ENCODE measurements around the gene PRELID3B.

PRELID3B gene
- 44.6 to 107 (median 69.1) reads per million in 17 experiments for total RNA-seq

DNA sequence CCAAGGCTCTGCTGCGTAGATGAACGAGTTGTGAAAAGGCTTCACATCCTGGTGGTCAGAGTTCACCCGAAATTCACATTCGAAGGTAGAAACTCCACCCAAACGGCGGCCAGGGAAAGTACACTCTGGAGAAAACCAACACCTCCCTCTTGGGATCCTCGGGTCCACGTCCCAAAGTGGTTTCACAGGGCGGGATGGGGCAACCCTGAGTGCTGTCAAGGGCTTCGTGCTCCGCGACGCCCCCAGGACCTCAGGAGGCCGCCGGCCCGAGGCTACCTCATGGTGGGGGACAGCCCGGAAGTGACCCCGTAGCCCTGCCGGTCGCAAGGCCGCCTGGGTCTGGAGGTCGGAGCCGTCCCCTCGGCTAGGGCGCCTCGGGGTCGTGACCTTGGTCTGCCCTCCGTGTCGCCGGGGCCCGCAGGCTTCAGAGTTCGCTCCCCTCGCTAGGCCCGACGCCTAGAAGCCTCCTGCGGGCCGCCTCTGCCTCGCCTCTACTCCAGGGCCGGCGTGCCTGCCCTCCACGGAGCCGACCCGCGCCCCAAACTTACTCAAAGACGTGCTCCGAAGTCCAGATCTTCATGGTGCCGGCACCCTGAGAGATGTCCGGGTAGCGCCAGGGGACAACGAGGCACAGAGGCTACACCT, at the start of gene PRELID3B:
Gene PRELID3B, minus strand, starts transcription at position 636 of the 645 bp plus-strand sequence. Its CDS starts 56 bp downstream, at position 580.
- DNase-seq, result no peak

DNA sequence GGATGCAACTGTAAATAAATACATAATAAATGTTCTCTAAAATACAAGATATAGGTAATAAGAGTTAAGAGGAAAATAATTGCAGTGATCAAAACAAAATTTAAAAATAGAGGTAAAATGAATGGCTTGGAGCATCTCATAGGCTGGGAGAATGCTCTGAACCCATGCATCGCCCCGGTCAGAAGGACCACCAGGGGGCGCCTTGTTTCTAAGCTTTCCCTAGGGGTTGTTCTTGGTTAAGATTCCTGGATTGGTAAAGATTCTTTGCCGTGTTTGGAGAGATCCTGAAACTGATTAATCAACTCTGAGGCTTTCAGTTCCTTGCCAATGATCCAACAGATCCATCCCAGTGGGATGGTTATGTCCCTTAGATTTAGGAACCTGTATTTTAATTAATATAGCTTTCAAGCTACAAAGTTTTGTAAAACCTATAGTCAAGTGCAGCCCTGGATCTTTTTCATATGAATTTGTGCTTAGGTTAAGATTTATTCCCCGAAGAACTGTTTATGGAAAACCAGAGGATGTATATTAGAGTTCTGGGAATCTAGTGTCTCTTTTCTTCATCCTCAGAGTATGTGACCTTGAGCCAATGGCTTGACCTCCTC, 45.3 kb upstream of the PRELID3B start:
- DNase-seq, result peak; percentile 82 to 93 (median 90)

DNA sequence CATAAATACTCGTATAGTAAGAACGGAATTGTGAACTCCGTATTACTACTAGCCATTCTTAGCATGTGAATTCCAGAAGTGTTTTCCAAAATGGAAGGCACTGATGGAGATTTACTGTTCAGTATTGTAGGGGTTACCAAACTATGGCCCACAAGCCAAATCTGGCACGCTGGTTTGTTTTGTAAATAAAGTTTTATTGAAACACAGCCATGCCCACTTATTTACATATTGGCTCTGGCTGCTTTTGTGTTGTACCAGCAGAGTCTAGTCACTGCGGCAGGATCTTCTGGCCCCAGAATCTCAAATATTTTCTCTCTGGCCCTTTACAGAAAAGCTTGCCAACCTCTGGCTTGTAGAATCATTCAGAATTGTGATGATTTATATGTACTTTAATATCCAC, 44.3 kb upstream of the PRELID3B start:
- no peak for DNase-seq

DNA sequence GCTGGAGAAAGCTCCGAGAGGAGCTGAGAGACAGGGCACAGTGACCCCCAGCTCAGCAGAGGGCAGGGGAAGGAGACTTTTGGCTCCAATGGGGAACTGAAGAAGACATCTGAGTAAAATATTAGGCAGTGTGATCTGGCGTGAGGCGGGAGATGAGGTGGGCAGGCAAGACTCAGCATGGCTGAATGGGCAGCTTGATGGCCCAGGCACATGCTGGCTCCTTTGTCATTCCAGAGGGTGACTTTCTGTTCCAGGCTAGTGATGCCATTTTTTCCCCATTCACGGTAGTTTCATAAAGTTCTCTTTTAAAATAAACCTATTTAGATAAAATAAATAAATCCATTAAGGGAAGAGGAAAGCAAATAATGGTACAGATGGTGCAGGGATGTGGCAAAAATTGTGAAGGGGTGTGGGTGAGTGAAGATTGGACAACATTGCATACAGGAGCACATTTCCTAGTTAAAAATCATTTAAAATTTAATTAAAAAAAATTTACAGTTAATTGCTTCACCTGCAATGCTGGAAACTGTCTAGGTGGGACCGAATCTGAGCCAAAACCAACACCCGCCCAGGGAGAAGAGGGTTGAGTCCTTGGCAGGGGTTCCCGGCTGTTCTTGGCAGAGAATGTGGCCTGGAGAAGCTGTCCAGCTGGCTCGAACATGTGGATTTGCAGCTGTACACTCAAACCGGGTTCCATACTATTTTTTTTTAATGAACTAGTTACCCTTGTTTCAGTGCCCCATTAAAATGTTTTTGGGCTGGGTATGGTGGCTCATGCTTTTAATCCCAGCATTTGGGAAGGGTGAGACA, 41.7 kb upstream of the PRELID3B start:
- no peak for DNase-seq

DNA sequence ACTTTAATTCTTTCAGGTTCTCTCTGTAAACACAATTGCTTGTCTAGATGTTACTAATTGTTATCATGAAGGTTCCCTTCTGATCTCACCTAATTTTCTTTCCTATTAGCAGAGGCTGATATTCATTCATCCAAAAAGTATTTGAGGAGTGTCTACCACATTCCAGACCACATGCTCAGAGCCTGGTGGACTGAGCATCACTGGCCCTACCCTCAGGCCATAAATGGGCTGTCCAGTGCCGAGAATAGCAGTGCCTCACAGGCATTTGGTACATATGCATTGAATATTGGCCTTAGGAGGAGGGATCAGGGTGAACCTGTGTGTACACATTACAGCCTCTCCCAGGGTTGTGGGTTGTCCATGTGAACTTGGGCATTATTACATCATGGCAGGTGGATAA, 40.4 kb upstream of the PRELID3B start:
- DNase-seq, result no peak

DNA sequence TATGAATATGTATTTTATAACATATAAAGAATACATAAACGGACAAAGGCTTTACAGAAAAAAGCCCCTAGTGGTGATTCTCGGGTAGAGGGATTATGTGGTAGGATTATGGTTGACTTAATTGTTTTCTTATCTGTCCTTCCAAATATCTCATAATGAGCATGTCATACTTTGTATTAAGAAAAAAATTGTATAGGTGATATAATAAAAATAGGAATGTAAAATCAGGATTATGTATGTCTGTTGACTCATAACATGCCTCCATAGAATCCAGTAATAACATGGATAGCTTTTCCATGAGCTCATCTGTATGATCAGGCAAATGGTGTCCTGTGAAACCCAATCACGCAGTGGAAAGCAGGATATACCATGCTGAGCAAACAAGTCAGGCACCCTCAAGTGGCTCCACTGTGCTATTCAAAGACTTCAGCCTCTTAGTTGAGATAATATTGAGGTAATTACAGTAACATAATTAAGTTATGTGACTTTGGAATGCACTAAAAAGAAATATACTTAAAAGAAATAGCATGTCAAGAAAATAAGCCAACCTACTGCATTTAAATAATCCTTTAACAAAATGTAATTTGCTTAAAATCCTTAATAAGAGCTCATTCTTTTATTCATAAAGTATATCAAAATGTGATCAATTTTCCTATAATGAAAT, 39.6 kb upstream of the PRELID3B start:
- DNase-seq, result peak in 2 of 4 experiments; percentile 23 to 40

DNA sequence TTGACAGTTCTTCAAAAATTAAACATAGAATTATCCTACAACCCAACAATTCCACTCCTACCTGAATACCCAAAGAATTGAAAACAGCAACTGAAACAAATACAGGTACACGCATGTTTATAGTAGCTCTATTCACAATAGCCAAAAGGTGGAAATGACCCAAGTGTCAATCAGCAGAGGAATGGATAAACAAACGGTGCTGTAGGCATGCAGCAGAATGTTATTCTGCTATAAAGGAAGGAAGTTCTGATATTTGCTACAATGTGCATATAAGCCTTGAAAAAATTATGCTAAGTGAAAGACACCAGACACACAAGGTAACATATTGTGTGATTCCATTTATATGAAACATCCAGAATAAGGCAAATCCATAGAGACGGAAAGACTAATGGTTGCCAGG, 38.5 kb upstream of the PRELID3B start:
- DNase-seq, result no peak

DNA sequence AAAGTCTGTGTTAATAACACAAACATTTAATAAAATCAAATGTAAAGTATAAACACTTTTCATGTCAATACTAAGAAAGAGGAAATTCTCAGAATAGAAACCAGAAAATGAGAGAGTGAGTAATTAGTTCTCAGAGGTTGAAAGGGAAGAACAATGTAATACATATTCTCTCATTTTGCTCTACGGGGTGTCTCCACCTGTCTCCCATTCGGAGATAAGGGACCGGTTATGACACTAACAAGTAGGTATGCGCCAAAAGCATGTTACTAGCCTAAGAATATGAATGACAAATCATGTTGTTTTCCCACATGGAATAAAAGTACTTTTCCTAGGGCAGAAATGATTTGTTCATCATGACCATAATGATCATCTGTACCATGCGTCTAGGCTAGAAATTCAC, 35.6 kb upstream of the PRELID3B start:
- peak in 2 of 4 experiments; percentile 19 to 29 for DNase-seq

DNA sequence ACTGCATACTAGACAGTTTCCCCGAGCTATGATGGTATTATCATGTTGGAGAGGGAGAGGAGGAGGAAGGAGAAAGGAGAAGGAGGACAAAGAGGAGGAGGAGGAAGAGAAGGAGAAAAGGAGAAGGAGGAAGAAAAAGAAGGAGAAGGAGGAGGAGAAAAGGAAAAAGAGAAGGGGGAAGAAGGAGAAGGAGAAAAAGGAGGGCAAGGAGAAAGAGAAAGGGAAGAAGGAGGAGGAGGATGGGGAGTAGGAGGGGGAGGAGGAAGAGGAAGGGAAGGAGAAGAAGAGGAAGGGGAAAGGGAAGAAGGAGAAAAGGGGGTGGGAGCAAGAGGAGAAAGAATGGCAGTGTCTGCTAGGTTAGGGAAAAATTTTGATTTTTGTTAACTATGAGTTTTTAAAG, 35.1 kb upstream of the PRELID3B start:
- DNase-seq, result no peak

DNA sequence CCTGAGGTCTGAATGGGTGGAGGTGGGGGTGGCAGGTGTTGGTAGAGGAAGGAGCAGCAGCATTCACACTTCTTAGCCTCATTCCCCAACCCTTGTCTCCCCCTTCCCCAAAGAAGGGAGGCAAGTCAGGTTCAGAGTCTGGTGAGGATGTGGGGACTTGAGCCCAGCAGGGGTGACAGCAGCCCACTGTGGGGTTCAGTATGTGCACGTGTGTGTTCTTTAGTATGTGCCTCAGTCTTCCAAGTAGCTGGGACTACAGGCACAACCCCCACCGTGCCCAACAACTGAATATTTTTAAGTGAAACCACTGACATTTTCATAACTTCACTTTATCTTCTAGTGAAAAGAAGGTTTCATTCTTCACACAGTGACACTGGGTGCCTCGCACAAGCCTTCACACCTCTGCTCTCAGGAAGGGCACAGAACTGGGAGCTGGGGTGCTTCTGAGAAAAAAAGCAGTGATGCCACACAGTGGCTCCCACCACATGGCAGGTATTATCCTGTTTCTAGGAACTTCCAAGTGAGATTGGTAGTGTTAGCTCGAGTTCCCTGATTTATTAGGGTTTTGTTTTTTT, 33.4 kb upstream of the PRELID3B start:
- no peak for DNase-seq

DNA sequence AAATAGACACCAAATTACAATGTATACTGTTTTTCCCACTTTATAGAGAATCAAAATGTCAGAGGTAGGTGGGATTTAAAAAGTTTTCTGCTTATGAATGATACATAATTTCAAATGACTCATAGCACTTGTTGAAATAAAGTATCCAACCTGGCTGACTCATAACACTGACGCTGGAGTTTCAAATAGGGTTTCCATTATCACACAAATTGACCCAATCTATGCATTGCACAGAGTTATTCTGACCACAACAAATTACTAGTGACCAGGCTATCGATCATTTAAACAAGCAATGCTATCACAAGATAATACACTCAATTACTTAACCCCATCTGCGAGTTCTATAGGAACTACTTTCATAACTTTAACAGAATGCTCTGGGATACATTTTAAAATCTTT, 31.9 kb upstream of the PRELID3B start:
- no peak for DNase-seq

DNA sequence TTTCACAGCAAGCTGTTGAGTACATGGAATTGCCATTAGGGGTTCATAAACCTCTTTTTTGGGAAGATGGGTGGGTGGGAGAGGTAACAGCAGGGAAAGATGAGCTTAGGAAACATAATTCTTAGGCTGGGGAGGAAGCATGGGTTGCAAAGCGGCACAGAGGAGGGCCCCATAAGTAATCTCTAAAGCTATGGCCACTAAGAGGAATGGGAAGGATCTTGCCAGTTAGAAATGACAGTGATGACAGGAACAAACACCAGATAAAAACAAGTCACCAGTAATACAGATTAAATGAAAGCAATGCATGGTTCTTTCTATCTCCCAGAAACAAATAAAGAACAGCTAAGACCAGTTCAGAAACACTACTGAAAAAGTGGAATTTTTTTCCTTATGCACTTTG, 31.0 kb upstream of the PRELID3B start:
- no peak for DNase-seq

DNA sequence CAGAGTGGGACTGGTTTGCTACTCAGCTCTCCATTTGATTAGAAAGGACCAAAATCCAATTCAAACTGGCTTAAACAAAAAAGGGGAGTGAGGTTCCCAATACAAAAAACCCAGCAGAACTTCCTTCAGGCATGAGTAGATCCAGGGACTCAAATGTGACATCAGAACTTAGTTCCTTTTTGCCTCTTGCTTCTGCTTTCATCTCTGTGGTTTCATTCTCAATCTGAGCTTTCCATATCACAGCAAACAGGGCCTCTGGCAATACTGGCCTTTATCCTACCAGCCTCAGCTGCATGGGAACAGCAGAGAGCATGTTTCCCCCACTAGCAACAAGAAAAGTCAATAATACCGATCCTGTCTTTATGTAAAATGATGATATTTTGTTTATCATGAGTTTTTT, 28.6 kb upstream of the PRELID3B start:
- peak; percentile 54 to 82 (median 72) for DNase-seq

DNA sequence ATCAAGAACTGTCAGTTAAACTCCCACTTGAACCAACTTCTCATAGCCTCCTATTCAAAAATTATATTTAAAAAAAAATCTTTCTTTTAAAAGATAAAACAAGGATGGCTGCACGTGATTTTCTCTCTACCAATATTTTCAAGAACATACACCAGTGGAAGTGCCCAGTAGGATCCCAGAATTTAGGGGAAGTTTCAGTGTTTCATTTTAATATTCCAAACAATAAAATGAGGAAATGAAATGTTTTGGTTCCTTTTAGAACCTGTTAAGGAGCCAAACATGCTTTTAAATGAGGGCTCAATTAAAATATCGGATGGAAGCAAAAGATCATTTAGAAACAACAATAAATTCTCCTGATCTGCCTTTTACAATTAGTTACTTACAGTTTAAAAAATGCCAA, 26.4 kb upstream of the PRELID3B start:
- peak in 2 of 4 experiments; percentile 58 to 61 for DNase-seq

DNA sequence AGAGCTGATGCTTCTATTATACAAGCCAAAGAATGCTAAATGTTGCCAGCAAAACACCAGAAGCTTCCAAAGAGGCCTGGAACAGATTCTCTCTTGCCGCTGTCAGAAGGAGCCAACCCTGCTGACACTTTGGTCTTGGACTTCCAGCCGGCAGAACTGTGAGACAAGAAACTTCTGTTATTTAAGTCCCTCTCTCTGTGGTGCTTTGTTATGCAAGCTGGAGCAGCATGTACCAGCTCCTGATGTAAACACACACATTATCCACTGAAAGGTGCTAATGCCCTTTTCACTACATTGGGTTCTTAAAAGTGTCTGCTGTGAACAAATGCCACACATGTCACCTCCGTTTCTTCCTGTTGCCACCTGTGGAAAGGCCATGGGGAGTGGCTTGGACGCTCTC, 25.9 kb upstream of the PRELID3B start:
- DNase-seq, result no peak

DNA sequence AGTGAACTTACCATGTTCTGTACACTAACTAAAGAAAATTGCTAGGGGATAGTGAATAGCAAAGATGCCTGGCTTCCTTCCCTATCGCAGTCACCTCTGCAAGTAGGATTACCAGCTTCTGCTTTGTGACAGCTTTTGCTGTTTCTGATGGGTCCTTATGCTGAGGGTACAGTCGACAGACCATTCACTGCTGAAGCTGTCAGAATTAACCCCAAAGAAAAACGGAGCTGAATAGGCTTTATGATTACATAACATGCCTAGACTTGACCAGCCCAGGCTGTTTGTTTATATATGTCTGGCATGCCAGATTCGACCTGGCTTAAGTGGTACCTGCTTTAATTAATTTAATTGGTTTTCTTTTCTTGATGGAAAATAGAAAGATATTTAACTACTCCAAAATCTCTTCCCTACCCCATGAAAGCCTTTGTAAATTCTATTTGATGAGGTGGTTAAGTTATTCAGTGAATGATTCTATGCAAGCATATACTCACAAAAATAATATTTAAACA, 21.7 kb upstream of the PRELID3B start:
- DNase-seq, result no peak

DNA sequence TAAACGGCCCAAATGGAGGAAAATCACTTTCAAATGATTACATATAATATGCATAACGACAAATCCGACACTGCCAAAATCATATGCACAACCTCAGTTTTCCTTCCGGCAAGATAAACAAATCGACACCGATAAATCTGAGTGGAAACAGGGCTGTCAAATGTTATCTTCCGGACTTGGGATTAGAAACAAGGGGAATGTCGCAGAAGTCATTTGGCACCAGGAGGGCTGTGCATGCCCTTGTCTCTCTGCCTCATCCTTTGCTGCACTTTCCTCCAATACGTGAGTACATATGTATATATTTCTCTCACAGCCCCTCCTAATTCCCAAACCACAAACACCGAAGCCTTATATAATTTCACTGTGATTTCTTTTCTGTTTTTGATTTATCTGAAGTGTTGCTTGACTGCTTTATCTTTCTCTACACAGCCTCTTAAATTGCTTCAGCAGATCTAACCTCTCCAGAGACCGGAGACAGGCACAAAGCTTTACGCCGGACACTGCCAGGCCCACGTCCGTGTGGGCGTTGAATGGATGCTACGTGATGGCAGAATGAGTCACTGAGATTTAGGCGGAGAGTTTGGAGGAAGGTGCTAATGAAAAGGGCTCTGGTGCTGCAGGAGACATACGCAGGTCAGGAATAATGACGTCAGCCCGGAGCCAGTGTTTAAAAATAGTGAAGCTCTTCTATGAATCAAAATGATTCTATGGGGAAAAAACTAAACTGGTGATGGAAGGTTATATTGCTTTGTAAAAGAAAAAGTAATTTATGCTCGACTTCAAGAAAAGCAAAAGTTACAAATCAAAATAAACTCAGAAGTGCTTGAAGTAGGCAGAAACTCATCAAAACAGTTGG, 21.0 kb upstream of the PRELID3B start:
- no peak for DNase-seq

DNA sequence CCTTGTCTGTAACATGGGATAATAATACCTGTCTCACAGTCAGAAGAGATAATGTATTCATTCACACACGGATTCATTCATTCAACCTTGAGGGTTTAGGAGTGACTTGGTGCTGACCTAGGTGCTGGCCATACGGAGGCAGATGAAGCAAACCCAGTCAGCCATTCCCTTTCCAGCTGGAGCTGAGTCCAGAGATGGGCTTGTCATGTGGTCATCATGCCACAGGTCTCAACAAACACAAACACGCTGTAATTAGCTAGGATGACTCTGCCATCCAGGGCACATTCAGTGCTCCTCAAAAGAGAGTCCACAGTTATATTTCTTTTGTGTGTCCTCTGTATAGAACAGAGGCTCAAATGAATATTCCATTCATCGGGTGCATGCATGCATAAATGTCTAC, 19.5 kb upstream of the PRELID3B start:
- no peak for DNase-seq

DNA sequence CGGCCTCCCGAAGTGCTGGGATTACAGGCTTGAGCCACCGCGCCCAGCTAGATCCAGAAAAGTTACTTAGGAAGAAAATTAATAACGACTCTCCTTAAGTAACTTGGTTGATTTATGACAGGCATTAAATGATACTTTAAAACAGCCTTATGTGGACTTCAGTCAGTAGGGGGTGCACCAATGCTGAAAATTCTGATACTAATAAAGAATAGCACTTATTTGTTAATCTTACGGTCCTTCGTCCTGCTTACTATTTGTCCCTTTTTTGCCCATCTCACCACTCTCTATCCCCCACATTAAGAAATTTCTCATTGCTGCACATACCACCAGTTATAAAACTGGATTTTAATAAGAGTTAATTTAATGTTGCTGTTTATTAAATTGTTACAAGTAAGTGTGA, 12.7 kb upstream of the PRELID3B start:
- DNase-seq, result peak; percentile 14 to 59 (median 42)

DNA sequence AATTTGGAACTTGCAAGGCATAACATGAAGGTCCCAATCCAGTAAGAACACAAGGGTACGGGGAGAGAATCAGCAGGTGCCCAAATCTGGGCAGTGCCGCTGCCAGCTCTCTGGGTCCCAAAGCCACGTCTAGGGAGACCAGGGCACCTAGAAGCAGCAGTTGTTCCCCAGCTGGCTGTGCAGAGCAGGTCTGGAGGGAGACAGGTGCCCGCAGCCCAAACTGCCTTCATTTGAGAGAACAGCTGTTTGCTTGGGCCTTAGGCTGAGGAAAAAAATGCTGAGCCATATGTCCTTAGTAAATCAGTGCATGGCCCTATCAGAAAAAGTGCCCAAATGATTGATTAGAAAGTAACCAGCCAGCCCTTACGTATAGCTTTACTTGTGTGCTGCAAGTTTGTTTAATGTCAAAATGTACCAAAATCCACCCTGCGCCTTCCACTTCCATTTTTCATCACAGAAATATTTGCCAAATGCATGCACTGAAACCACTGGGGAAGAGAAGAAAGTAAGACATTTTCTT, 9.1 kb upstream of the PRELID3B start:
- no peak for DNase-seq

DNA sequence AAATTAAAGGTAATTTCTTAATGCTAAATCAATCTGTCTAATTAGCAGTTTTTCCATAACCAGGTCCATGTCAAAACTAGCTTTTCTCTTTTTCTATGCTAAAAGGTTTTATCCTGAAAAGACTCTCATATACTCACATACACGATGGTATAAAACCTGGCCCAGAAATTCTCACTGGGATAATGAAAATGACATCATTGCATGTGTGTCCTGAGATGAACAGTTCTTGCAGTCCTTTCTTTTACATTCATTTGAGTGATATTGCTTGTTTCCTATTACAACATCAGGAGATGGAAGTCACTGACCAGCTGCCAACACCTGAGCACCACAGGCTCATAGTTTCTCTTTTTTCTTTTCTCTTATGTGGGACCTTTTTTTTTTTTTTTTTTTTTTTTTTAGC, 7.9 kb upstream of the PRELID3B start:
- no peak for DNase-seq
